SK-N-SH treated with all-trans-retinoic acid at 6 μM for 48 hours (cell line): ENCODE data around the gene MT1X.

ENCODE experiments used
- ESRRG ChIP-seq: fragments of 250-450 bp; sonication (Bioruptor Pico); IDR thresholded peaks from 2 replicates; pipeline ENCODE4 v1.6.1; 2021; ENCODE audit warnings: mild to moderate bottlenecking
- ISL1 ChIP-seq: fragments of 250-450 bp; sonication (Bioruptor Pico); IDR thresholded peaks from 2 replicates; pipeline ENCODE4 v2.1.2; 2022; ENCODE audit warnings: mild to moderate bottlenecking, moderate library complexity
- OSR1 ChIP-seq: fragments of 250-450 bp; sonication (Bioruptor Pico); IDR thresholded peaks from 2 replicates; pipeline ENCODE4 v1.8.0; 2022; ENCODE audit warnings: moderate library complexity, mild to moderate bottlenecking, inconsistent platforms
- RARB ChIP-seq: fragments of 250-450 bp; sonication (Bioruptor Pico); IDR thresholded peaks from 2 replicates; pipeline ENCODE4 v1.8.0; 2021; ENCODE audit warnings: mild to moderate bottlenecking, moderate library complexity
- SNAI2 ChIP-seq: fragments of 250-450 bp; sonication (Bioruptor Pico); IDR thresholded peaks from 2 replicates; pipeline ENCODE4 v1.5.0; 2020; ENCODE audit warnings: mild to moderate bottlenecking, moderate library complexity
- ZFP30 ChIP-seq: fragments of 450-650 bp; formaldehyde crosslinking; IDR thresholded peaks from 2 replicates; pipeline ENCODE4 v1.5.0; 2022; ENCODE audit warnings: mild to moderate bottlenecking, moderate library complexity
- ZNF70 ChIP-seq: fragments of 450-650 bp; formaldehyde crosslinking; IDR thresholded peaks from 2 replicates; pipeline ENCODE4 v1.5.0; 2020; ENCODE audit warnings: mild to moderate bottlenecking, moderate library complexity
- ZNF8 ChIP-seq: fragments of 450-650 bp; formaldehyde crosslinking; IDR thresholded peaks from 2 replicates; pipeline ENCODE4 v1.5.0; 2020; ENCODE audit warnings: mild to moderate bottlenecking, moderate library complexity
- TF ChIP-seq, protein P1 (sequence below): fragments of 250-450 bp; sonication (Bioruptor Pico); IDR thresholded peaks from 2 replicates; pipeline ENCODE4 v1.5.1; 2021; ENCODE audit warnings: mild to moderate bottlenecking, moderate library complexity
- TF ChIP-seq, protein P2 (sequence below): fragments of 250-450 bp; sonication (Bioruptor Pico); IDR thresholded peaks from 2 replicates; pipeline ENCODE4 v1.8.0; 2021; ENCODE audit warnings: low read depth, mild to moderate bottlenecking, moderate library complexity, borderline replicate concordance
- TF ChIP-seq, protein P3 (sequence below): fragments of 250-450 bp; sonication (Bioruptor Pico); IDR thresholded peaks from 2 replicates; pipeline ENCODE4 v1.5.1; 2020; ENCODE audit warnings: low read depth, mild to moderate bottlenecking, moderate library complexity
- TF ChIP-seq, protein P4 (sequence below): fragments of 250-450 bp; sonication (Bioruptor Pico); IDR thresholded peaks from 2 replicates; pipeline ENCODE4 v1.8.0; 2020; ENCODE audit warnings: mild to moderate bottlenecking, moderate library complexity, borderline replicate concordance

DNA sequence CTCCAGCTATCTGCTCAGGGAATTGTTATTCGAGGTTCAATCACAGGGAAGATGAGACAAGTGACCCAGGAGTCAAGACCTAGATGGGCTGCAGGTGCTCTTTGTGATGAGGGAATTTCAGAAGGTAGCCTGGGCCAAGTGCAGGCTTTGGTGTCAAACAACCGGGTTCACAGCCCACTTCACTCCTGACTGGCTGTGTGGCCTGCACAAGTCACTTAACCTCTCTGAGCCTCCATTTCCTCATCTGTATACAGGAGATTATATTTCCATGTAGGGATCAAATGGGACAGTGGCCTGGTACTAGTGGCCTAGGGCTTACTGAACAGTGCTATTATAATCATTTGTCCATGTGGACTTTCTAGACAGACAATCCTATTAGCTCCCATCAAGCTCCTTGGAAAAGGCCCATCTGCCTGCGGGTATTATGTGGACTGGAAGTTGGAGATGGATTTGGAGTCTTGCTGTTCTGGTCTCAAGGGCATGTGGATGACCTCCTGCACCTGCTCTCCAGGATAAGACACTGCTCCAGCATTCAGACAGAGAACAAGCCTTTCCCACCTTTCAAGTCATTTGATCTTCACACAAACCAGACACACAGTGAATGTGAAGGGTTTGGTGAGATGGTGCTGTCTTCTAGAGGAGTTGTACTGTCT, 3.1 kb upstream of the MT1X start:
- TF ChIP-seq SNAI2 (CRISPR knock-in tag) (no peak), ZNF8 (CRISPR knock-in tag) (no peak), ZNF70 (CRISPR knock-in tag) (no peak), ZFP30 (CRISPR knock-in tag) (no peak), ESRRG (no peak), RARB (CRISPR knock-in tag) (no peak), ISL1 (CRISPR knock-in tag) (no peak), OSR1 (CRISPR knock-in tag) (no peak)
- TF ChIP-seq, protein P1, sequence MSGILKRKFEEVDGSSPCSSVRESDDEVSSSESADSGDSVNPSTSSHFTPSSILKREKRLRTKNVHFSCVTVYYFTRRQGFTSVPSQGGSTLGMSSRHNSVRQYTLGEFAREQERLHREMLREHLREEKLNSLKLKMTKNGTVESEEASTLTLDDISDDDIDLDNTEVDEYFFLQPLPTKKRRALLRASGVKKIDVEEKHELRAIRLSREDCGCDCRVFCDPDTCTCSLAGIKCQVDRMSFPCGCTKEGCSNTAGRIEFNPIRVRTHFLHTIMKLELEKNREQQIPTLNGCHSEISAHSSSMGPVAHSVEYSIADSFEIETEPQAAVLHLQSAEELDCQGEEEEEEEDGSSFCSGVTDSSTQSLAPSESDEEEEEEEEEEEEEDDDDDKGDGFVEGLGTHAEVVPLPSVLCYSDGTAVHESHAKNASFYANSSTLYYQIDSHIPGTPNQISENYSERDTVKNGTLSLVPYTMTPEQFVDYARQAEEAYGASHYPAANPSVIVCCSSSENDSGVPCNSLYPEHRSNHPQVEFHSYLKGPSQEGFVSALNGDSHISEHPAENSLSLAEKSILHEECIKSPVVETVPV (CRISPR knock-in tag), result no peak
- TF ChIP-seq, protein P2, sequence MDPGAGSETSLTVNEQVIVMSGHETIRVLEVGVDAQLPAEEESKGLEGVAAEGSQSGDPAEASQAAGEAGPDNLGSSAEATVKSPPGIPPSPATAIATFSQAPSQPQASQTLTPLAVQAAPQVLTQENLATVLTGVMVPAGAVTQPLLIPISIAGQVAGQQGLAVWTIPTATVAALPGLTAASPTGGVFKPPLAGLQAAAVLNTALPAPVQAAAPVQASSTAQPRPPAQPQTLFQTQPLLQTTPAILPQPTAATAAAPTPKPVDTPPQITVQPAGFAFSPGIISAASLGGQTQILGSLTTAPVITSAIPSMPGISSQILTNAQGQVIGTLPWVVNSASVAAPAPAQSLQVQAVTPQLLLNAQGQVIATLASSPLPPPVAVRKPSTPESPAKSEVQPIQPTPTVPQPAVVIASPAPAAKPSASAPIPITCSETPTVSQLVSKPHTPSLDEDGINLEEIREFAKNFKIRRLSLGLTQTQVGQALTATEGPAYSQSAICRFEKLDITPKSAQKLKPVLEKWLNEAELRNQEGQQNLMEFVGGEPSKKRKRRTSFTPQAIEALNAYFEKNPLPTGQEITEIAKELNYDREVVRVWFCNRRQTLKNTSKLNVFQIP, result no peak
- TF ChIP-seq, protein P3, sequence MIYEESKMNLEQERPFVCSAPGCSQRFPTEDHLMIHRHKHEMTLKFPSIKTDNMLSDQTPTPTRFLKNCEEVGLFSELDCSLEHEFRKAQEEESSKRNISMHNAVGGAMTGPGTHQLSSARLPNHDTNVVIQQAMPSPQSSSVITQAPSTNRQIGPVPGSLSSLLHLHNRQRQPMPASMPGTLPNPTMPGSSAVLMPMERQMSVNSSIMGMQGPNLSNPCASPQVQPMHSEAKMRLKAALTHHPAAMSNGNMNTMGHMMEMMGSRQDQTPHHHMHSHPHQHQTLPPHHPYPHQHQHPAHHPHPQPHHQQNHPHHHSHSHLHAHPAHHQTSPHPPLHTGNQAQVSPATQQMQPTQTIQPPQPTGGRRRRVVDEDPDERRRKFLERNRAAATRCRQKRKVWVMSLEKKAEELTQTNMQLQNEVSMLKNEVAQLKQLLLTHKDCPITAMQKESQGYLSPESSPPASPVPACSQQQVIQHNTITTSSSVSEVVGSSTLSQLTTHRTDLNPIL (CRISPR knock-in tag), result no peak
- TF ChIP-seq, protein P4, sequence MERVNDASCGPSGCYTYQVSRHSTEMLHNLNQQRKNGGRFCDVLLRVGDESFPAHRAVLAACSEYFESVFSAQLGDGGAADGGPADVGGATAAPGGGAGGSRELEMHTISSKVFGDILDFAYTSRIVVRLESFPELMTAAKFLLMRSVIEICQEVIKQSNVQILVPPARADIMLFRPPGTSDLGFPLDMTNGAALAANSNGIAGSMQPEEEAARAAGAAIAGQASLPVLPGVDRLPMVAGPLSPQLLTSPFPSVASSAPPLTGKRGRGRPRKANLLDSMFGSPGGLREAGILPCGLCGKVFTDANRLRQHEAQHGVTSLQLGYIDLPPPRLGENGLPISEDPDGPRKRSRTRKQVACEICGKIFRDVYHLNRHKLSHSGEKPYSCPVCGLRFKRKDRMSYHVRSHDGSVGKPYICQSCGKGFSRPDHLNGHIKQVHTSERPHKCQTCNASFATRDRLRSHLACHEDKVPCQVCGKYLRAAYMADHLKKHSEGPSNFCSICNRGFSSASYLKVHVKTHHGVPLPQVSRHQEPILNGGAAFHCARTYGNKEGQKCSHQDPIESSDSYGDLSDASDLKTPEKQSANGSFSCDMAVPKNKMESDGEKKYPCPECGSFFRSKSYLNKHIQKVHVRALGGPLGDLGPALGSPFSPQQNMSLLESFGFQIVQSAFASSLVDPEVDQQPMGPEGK, result no peak
